Measurements from ENCODE around the gene DPYD.

The DPYD gene

GRCh38 chr1:97680894-97681293 lies 239.9 kb downstream of the DPYD start:
- DNase-seq = no peak

GRCh38 chr1:97680470-97680869 lies 240.4 kb downstream of the DPYD start:
- DNase-seq = peak; percentile 13

- no peak for DNase-seq
These were observed 243.1 kb downstream of the DPYD start for GRCh38 chr1:97677702-97678101.

GRCh38 chr1:97674517-97674916 lies 246.3 kb downstream of the DPYD start:
- DNase-seq = no peak

GRCh38 chr1:97668945-97669344 lies 251.9 kb downstream of the DPYD start:
- peak; percentile 60 for DNase-seq

- DNase-seq = no peak
These were observed 260.3 kb downstream of the DPYD start for GRCh38 chr1:97660431-97661105.

- DNase-seq = peak; percentile 90
These were observed 265.8 kb downstream of the DPYD start for GRCh38 chr1:97654876-97655585.

- peak; percentile 44 for DNase-seq
These were observed 269.6 kb downstream of the DPYD start for GRCh38 chr1:97651250-97651649.

- DNase-seq = no peak
These were observed 271.2 kb downstream of the DPYD start for GRCh38 chr1:97649591-97649990.

GRCh38 chr1:97647776-97648175 lies 273.1 kb downstream of the DPYD start:
- peak; percentile 86 for DNase-seq

- no peak for DNase-seq
These were observed 274.8 kb downstream of the DPYD start for GRCh38 chr1:97646071-97646470.

GRCh38 chr1:97640677-97641076 lies 280.2 kb downstream of the DPYD start:
- no peak for DNase-seq

- DNase-seq = peak; percentile 87
These were observed 283.9 kb downstream of the DPYD start for GRCh38 chr1:97636941-97637340.

- DNase-seq = no peak
These were observed 286.1 kb downstream of the DPYD start for GRCh38 chr1:97634758-97635157.

GRCh38 chr1:97632776-97633175 lies 288.1 kb downstream of the DPYD start:
- DNase-seq = no peak

- DNase-seq = peak; percentile 83
These were observed 288.8 kb downstream of the DPYD start for GRCh38 chr1:97632075-97632474.

- DNase-seq = no peak
These were observed 289.9 kb downstream of the DPYD start for GRCh38 chr1:97630948-97631347.

GRCh38 chr1:97630281-97630680 lies 290.6 kb downstream of the DPYD start:
- no peak for DNase-seq

- DNase-seq = no peak
These were observed 297.6 kb downstream of the DPYD start for GRCh38 chr1:97623220-97623619.

GRCh38 chr1:97621955-97622354 lies 298.9 kb downstream of the DPYD start:
- peak; percentile 37 for DNase-seq

GRCh38 chr1:97619706-97620105 lies 301.1 kb downstream of the DPYD start:
- DNase-seq = no peak

- DNase-seq = no peak
These were observed 310.1 kb downstream of the DPYD start for GRCh38 chr1:97610748-97611147.

GRCh38 chr1:97610102-97610501 lies 310.7 kb downstream of the DPYD start:
- no peak for DNase-seq

- no peak for DNase-seq
These were observed 312.6 kb downstream of the DPYD start for GRCh38 chr1:97608272-97608671.

- peak; percentile 35 for DNase-seq
These were observed 317.1 kb downstream of the DPYD start for GRCh38 chr1:97603776-97604175.
